Activated CD4-positive, alpha-beta T cell treated with anti-CD3 and anti-CD28 coated beads, Interleukin-2, amount 50 U/mL, for 16 hours (primary cell): ENCODE data around the gene LIMS1.
A peak's percentile ranks its signal among the peaks of the same experiment; 100 is the strongest.
"Not testable (repeated sequence)": the region's sequence is repeated elsewhere in the genome, so short reads cannot be mapped to it uniquely, and the experiment has no call there.

Source experiments
- DNase-seq: peaks from one replicate; pipeline ENCODE4 v3.0.0-alpha.2; 2020

Gene LIMS1

GRCh38 chr2:108553209-108553919 is 19.1 kb downstream of the LIMS1 start:
- DNase-seq = no peak

GRCh38 chr2:108554528-108554927 is 20.3 kb downstream of the LIMS1 start:
- DNase-seq = no peak

- DNase-seq = no peak
Observed at GRCh38 chr2:108555572-108555971, 21.3 kb downstream of the LIMS1 start.

DNA sequence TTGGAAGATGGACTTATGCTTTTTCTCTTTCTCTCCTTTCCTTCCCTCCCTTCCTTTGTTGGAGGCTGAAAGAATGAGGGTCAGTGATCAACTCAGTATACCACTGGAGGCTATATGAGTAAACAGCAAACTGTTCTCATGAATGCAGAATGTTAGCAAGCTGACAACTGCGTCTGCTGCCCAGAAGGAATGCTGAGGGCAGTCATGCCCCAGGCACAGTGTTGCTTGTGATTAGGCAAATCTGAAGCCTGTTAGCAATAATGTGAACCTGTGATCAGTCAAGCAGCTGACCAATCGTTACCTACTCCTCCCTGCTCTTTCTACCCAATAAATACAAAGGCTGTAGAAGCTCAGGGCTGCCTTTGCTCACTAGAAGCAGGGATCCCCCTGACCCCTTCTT is 22.3 kb downstream of the LIMS1 start:
- not testable (repeated sequence) for DNase-seq

- no peak for DNase-seq
Observed at GRCh38 chr2:108560241-108560811, 26.1 kb downstream of the LIMS1 start.

DNA sequence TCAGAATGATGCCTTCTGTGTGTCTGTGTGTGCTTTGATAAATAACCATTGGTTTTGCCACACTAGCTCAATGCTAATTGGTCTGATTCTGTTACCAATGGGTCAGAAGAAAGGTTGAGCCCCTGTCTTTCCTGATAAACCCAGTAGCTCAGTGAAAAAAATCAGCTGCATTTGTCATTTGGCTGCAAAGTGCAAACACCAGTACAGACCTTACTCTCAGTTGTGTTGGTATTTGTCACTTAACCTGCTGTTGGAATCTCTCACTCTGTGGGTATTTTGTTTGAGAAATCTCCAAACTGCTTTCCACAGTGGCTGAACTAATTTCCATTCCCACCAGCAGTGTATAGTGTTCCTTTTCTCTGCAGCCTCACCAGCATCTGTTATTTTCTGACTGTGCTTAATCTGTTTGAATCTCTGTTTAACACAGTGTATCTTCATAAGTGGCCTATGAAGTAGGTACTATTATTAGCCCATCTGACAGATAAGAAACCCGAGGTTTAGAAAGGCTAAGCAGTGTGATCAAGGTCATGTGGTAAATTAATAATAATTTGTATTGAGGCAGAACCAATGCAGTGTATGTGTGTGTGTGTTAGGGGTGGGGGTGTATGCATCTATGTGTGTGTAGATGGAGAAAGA is 26.7 kb downstream of the LIMS1 start:
- DNase-seq = no peak

DNA sequence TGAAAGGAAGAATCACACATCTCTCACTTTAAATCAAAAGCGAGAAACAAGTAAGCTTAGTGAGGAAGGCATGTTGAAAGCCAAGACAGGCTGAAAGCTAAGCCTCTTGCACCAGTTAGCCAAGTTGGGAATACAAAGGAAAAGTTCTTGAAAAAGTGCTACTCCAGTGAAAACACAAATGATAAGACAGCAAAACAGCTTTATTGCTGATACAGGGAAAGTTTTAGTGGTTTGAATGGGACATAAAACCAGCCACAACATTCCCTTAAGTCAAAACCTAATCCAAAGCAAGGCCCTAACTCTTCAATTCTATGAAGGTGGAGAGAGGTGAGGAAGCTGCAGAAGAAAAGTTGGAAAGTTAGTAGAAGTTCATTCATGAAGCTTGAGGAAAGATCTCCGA is 28.0 kb downstream of the LIMS1 start:
- no peak for DNase-seq

DNA sequence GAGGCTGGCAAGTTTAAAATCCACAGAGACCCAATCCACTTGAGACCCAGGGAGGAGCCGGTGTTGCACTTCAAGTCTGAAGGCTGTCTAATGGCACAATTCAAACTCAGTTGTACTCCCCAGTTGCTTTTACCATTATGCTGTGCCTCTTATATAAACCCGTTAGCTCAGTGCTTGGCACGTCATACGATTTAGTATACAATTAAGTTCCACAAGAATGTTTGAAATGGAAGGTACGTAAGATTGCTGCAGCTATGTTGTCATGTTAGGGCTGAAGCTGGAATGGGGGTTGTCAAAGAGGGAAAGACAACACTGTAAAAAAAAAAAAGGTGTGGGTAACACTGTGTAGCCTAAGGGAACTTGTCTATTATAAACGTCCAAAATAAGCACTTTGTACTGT is 30.2 kb downstream of the LIMS1 start:
- DNase-seq = no peak

DNA sequence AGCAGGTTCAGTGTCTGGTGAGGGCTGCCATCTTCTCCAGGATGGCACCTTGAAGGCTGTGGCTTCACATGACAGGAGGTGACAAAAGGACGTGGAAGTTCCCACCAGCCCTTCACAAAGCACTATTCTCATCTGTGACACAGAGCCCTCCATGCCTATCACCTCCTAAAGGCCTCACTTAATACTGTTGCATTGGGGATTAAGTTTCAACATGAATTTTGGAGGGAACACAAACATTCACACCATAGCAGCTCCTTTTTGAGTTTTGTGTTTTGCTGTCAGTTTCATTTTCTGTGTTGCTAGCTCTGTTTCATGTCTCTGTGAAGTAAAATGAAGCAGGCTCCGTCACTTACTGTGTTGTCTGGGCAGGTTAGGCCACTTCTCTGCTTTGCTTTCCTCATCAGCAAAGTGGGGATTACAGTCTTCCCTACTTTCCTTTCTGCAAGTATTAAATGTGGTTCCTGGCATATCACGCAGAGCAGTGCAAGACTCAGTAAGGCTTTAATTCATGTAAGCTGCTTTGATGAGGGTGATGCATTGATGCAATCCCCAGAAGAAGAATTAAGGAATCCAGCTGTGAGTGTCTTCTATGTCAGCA is 31.6 kb downstream of the LIMS1 start:
- peak; percentile 25 for DNase-seq

DNA sequence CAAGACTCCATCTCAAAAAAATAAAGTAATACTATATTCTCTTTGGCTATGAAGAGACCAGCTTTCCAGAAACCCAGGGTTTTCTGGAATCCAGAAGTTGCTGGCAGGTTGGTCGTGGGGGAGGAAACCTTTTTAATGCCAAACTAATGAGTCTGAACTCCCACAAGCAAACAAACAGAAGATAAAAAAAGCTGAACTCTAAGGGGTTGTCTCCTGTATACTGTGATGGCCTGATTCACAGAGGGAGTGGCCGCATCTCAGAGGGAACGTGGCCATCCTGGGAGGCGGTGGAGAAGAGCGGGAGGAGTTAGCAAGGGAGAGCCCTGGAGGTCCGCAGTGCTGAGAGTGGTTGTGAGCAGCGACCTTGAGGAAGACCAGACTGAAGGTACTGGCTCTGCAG is 36.1 kb downstream of the LIMS1 start:
- DNase-seq = no peak

- DNase-seq = no peak
Observed at GRCh38 chr2:108571286-108571685, 37.0 kb downstream of the LIMS1 start.

DNA sequence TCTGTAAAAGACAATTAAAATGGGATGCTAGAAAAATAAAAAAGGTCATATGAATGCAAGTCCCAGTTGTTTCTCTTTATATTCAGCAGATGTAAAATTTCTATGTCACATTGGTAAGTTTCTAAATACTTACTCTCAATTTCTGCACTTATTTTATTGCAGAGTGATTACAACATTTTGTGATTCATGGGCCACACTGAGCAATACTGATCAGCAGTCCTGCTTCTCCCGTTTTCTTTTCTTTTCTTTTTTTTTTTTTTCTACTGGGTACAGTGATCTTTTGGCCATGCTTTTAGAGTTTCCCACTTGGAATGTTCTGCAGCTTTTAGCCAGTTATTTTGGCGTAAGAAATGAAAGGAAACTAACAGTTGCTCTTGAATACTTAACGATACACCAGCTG is 38.8 kb downstream of the LIMS1 start:
- no peak for DNase-seq

DNA sequence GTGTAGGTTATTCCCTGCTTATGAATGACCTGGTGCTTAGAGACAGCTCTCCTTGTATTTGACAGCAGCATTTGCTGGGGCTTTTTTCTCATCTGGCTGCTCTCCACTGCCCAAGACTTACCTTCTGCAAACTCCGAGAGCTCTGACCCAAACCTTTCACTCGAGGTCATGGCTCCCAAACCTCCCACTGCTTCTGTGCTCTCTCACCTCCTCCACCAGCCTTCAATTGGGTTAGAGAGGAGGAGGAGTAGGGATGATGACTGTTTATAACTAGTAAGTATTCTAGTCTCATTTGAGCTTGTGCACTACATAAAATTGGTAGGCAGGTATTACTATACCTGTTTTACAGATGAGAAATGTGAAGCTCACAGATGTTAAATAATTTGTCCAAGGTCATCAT is 40.1 kb downstream of the LIMS1 start:
- no peak for DNase-seq

DNA sequence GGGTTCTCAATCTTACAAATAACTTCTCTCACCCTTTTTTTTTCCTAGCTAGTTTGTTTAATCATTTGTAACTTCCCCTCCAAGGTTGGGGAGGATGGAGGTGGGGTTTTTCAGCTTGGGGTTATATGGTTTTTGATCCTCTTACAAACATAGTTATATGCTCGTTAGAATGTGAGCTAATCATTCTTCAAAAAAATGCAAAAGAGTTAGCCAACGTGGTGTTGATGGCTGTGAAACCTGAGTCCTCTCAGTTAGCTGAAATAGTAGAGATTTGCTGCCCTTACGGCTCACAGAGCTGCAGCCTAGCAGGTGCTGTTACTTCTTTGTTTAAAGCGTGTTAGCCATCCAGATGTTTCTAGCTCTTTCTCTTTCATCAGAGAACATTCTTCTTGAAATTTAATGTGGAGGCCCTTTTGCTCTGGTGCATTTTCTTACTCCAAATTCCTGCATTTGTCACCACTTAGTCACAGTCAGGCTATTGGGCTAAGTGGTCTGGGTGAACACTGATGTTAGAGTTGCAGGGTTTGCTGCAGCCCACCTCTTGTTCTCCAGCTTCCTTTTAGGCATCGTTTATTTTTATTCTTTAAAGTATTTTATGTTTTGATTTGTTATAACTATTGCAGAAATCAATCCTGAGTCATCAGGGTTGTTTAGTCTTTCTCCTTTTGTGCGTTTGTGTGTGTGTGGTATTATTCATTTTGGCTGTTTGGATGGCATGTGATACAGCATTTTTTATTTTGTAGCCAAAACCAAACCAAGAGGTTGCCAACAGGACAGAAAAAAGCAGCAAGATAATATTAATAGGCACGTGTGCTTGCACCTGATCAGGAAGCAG is 41.1 kb downstream of the LIMS1 start:
- no peak for DNase-seq

DNA sequence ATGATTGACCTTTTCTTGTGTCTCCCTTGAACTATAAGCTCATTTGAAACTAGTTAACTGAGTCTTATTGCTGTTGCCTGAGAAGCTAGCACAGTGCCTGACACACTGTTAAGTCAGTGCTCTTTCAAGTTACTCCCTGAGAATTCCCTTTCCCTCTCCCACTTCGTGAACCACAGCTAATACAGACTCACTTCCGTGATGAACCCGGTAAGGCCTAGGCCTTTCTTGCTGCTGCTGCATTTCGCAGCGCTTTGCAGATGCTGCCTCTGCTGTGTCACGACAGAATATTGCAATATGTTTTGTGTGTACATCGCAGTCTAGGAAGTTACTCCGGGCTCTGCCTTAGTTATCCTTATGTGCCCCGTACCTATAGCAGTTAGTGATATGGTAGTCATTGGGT is 42.8 kb downstream of the LIMS1 start:
- DNase-seq = no peak

DNA sequence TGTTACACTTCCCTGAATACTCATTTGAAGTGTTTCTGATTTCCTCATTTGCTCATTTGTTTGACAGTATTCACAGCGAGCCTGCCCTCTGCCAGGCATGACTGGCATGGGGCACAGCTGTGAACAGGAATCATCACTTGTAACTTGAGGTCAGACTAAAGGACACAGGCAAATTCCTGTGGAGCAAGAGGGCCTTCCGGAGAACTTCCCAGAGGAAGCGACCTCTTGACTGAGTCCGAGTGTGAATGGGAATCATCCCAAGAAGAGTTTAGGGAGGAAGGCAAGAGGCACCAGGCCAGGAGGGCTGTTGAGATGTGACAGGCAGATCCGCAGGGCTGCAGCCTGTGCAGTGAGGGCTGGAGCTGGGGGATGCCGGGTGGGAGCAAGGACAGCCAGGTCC is 45.4 kb downstream of the LIMS1 start:
- no peak for DNase-seq

GRCh38 chr2:108580050-108580449 is 45.8 kb downstream of the LIMS1 start:
- DNase-seq = no peak

DNA sequence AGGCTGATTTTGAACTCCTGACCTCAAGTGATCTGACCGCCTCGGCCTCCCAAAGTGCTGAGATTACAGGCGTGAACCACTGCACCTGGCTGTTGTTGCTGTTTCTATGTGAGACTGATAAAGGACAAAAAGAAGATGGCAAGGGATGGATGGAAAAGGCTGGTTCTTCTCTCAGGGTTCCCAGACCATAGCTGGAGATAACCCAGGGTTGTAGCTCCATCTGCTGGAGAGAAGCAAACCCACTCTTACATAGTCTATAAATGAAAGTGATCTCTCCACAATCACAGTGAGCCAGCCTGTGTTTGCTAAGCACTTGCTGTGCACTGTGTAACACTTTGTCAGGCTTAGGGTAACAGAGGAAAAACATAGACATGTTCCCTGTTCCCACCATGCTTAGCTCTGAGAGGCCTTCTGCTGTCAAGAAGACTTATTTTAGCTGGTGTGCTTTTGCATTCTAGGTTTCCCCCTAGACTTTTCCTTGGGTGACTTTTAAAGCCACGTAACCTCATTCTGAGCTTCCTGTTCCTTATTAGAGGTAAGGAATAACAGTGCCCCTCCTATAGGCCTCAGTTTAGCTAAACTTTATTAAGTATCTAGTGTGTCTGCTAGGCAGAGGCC is 49.7 kb downstream of the LIMS1 start:
- peak; percentile 77 for DNase-seq

GRCh38 chr2:108585436-108585835 is 51.2 kb downstream of the LIMS1 start:
- no peak for DNase-seq

- DNase-seq = no peak
Observed at GRCh38 chr2:108586116-108586515, 51.8 kb downstream of the LIMS1 start.

- DNase-seq = no peak
Observed at GRCh38 chr2:108586631-108587030, 52.4 kb downstream of the LIMS1 start.

- DNase-seq = no peak
Observed at GRCh38 chr2:108587621-108588020, 53.4 kb downstream of the LIMS1 start.
